ENCODE measurements around the gene GGT5.
"Not testable (repeated sequence)": the region's sequence is repeated elsewhere in the genome, so short reads cannot be mapped to it uniquely, and the experiment has no call there.

The GGT5 gene

DNA sequence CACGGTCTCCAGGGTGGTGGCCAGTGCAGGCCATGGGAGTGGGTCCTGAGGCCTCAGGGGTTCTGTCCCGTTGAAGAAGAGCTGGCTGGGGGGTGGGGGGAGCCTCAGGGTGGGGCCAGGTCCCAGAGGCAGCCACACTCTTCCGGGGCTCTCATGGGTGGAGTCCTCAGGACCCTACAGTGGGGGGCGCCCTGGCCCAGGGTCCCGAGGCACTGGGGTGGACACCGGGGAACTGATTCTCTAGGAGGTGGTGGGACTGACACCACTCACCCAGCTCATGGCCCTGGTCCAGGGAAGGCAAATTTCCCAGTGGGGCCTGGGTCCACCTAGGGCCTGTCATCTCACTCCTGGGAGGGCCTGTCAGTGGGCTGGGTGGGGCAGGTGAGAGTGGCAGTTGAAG is 12.8 kb downstream of the GGT5 start:
- no peak for DNase-seq (ENCODE audit: low read depth)

DNA sequence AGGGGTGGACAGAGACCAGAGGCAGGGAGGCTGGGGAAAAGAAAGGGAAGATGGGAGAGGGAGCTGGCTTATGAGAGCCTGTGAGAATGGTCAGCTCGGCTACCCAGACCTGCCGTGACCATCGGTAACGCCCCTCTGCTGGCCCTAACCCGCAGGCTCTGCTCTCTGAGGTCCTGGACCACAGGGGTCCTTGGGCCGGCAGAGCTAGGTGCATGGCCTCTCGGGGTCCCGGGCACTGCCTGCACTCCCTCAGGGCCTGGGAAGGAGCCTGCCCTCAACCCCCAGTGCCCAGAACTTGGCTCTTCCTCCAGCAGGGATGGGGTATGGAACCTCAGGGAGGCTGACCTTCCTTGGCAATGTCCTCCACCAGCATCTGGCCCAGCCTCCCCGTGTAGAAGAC is 13.2 kb downstream of the GGT5 start:
- DNase-seq (ENCODE audit: low read depth), result no peak

GRCh38 chr22:24230911-24231656 is 13.8 kb downstream of the GGT5 start:
- DNase-seq (ENCODE audit: low read depth), result peak; percentile 53

DNA sequence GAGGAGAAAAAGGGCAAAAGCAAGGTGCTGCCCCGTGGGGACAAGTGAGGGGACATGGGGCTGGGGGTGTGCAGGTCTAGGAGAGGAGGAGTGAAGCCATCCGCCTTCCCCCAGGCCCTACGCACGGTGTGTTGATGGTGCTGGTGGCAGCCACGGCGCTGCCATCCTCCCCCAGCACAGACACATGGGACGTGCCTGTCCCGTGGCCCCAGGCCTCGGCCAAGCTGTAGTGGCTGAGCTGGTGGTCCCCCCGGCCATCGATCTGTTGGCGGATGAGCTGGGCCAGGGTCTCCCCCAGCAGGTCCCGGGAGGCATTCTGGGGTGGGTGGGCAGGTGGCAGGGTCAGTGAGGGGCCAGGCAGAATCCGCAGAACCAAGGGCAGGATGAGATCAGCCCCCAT is 18.9 kb downstream of the GGT5 start:
- no peak for DNase-seq (ENCODE audit: low read depth)

DNA sequence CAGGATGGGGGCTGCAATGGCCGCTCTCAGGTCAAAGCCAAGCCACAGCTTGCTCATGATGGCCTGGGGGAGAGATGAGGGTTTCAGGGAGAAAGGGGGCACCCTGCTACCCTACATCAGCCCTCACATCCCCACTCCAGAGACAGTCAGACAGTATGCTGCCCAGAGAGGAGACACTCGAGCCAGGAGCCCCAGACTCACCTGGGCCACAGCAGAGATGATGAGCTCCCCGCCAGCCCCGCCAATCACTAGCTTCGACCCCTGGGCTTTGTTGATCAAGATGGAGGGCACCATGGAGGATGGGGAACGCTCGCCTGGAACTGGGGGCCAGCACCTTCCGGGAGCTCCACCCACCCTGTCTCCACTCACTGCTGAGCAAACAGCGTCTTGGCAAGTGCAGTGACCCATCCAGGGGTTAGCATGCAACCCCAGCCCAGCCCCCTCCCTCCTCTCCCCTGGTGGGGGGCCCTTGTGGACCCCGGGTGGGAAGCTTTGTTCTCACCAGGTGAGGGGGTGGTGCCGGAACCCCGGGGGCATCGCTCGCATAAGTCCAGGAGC is 19.8 kb downstream of the GGT5 start:
- DNase-seq (ENCODE audit: low read depth), result no peak

DNA sequence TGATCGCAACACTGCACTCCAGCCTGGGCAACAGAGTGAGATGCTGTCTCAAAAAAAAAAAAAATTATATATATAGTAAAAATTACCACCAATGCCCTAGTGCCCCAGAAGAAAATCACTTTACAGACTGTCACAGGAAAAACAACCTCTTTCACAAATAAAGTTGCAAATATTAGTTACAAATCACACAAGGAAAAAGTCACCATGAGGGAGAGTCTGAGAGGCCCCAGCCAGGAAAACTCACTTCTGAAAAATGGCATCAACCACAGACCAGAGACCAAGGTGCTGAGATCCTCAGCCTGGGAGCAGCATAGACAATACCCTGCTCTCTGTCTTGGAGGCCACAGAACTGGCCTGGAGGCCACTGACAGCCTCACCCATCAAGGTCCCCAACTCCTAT is 20.4 kb downstream of the GGT5 start:
- no peak for DNase-seq (ENCODE audit: low read depth)

- DNase-seq (ENCODE audit: low read depth), result no peak
Observed at GRCh38 chr22:24219750-24220149, 25.1 kb downstream of the GGT5 start.

DNA sequence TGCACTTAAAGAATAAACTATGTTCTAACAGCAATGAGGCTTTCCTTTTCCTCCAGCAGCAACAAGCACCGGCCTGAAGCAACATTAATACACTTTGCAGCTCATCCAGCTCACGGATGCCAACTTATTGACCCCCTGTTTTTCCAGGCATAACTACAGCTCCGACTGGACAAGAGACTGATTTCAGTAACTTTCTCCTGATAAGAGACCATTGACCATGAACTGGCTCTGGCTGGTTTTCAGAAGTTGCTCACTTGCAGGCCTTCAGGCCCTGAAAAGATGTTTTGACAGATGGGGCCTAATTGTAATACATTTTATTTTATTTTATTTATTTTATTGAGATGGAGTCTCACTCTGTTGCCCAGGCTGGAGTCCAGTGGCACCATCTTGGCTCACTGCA is 27.5 kb downstream of the GGT5 start:
- DNase-seq (ENCODE audit: low read depth), result no peak

DNA sequence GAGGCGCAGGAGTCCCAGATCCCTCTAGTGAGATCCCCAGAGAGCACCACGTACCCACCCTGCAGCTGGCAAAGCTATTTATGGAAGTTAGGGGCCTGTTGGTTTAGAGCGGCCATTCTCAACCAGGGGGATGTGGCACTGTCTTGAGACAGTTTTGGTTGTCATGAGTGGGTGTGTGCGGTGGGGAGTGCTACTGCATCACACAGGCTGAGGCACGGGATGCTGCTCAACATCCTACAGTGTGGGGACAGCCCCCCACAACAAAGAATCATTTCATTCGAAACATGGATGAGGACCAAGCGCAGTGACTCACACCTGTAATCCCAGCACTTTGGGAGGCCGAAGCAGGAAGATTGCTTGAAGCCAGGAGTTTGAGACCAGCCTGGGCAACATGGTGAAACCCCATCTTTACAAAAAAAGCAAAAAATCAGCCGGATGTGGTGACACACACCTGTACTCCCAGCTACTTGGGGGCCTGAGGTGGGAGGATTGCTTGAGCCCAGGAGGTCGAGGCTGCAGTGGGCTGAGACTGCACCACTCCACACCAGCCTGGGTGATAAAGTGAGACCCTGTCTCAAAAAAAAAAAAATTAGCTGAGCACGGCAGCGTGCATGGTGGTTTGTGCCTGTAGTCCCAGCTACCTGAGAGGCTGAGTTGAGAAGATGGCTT is 28.2 kb downstream of the GGT5 start:
- peak; percentile 19 for DNase-seq (ENCODE audit: low read depth)

DNA sequence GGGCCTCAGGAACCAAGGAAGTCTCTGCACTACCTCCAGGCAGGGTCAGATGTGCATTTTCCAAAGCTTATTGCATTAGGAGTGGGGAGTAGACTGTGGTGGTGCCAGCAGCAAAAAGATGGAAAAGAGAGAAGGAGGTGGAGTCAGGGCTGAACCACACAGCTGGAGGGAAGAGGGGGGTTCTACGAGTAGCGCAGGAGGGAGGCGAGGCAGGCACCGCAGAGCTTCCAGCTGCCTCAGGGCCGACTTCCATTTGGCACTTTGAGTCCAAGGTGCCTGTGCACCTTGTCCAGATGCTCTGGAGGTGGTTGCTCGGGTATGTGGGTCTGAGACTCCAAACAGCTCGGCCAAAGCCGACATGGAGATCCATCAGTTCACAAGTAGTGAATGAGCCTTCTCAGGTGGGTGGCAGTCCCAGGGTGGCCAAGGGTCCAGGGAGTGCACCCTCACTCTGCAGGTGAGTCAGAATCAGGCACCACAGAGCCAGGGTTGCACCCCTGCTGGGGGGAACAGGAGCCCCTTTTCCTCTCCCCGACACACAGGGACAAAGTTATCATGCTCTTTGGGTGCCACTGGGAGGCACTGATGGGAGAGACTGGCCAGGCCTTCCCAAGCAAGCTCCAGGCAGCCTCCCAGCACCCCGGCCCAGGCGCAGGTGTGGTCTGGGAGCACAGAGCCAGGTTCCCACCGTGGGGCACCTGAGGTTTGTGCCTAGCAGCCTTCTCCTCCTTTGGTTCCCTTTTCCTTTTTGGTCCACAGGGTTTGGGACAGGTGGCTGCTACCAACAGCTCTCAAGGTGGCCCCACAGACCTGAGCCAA is 30.2 kb downstream of the GGT5 start:
- DNase-seq (ENCODE audit: low read depth), result no peak

- not testable (repeated sequence) for DNase-seq (ENCODE audit: low read depth)
Observed at GRCh38 chr22:24213111-24213510, 31.8 kb downstream of the GGT5 start.

DNA sequence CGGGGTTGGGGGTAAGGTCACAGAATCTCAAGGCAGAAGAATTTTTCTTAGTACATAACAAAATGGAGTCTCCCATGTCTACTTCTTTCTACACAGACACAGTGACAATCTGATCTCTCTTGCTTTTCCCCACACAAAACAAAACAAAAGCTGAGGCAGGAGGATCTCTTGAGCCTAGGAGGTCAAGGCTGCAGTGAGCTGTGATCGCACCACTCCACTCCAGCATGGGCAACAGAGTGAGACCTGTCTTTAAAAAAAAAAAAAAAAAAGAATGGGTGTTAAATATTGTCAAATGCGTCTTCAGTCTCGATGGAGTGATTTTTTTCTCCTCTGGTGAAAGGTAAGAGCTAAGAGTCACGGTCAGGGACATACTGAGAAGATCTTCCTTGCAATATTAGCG is 33.2 kb downstream of the GGT5 start:
- not testable (repeated sequence) for DNase-seq (ENCODE audit: low read depth)

DNA sequence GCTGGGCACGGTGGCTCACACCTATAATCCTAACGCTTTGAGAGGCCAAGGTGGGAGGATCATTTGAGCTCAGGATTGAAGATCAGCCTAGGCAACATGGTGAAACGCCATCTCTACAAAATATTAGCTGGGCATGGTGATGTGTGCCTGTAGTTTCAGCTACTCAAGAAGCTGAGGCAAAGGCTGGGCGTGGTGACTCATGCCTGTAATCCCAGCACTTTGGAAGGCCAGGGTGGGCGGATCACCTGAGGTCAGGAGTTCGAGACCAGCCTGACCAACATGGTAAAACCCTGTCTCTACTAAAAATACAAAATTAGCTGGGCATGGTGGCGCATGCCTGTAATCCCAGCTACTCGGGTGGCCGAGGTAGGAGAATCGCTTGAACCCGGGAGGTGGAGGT is 34.5 kb downstream of the GGT5 start:
- DNase-seq (ENCODE audit: low read depth), result not testable (repeated sequence)

DNA sequence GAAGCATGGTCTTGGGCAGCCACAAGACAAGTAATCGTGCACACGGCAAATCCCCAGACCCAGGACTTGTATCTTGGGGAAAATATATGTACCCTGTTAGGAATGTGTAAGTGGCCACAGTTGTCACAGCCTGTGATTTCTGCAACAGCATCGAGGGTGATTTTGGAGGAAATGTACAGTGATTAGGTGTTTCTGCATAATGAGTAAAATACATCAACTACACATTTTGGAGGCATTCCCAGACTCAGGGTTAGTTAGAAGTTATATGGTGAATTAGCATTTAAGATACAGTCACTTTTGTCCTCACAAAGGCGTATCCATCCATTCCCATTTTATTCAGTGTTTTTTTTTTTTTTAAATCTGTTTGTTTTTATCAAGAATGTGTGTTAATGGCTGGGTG is 35.2 kb downstream of the GGT5 start:
- no peak for DNase-seq (ENCODE audit: low read depth)

- no peak for DNase-seq (ENCODE audit: low read depth)
Observed at GRCh38 chr22:24209016-24209415, 35.9 kb downstream of the GGT5 start.

- DNase-seq (ENCODE audit: low read depth), result no peak
Observed at GRCh38 chr22:24208012-24208749, 36.7 kb downstream of the GGT5 start.

GRCh38 chr22:24207264-24208011 is 37.4 kb downstream of the GGT5 start:
- DNase-seq (ENCODE audit: low read depth), result no peak

GRCh38 chr22:24206460-24207263 is 38.2 kb downstream of the GGT5 start:
- DNase-seq (ENCODE audit: low read depth), result not testable (repeated sequence)

- no peak for DNase-seq (ENCODE audit: low read depth)
Observed at GRCh38 chr22:24205438-24206195, 39.3 kb downstream of the GGT5 start.

DNA sequence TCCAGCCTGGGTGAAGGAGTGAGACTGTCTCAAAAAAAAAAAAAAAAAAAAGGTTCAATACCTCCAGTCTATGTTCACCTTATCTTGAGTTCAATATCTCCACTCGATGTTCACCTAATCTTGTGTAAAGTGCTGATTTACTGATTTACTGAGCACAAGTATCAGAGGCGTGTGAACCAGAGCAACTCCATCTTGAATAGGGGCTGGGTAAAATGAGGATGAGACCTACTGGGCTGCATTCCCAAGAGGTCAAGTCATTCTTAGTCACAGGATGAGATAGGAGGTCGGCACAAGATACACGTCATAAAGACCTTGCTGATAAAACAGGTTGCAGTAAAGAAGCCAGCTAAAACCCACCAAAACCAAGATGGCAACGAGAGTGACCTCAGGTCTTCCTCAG is 41.0 kb downstream of the GGT5 start:
- DNase-seq (ENCODE audit: low read depth), result not testable (repeated sequence)
